Hepatocyte (in vitro differentiated cells): ENCODE results near the gene NKAIN2. TPM values are rescaled to one million over a fixed set of nuclear protein-coding genes. Genes with fewer than 3 reads are reported as not detected.

Experiments
- DNase-seq: peaks from one replicate; pipeline ENCODE4 v3.0.0-alpha.2; 2016; ENCODE audit warnings: low spot score
- H2AFZ ChIP-seq: fragments of 200-600 bp; sonication (generic); 2 replicates; pipeline ENCODE4 v1.6.0; 2016; ENCODE audit warnings: antibody characterized with exemption, mild to moderate bottlenecking
- H3K27ac ChIP-seq: fragments of 200-600 bp; sonication (generic); 2 replicates; pipeline ENCODE4 v1.5.1; 2016; ENCODE audit warnings: mild to moderate bottlenecking
- H3K27me3 ChIP-seq: fragments of 200-600 bp; sonication (generic); 2 replicates; pipeline ENCODE4 v1.6.1; 2016
- H3K36me3 ChIP-seq: fragments of 200-600 bp; sonication (generic); replicated peaks from 2 replicates; pipeline ENCODE4 v1.5.1; 2016; ENCODE audit warnings: low read depth; ENCODE audit not compliant: insufficient read depth
- H3K4me1 ChIP-seq: fragments of 200-600 bp; sonication (generic); 2 replicates; pipeline ENCODE4 v1.5.1; 2016; ENCODE audit warnings: mild to moderate bottlenecking, moderate library complexity; ENCODE audit not compliant: insufficient read depth
- H3K4me2 ChIP-seq: fragments of 200-600 bp; sonication (generic); 2 replicates; pipeline ENCODE4 v1.6.0; 2016
- H3K4me3 ChIP-seq: fragments of 200-600 bp; sonication (generic); 2 replicates; pipeline ENCODE4 v1.5.1; 2016; ENCODE audit warnings: mild to moderate bottlenecking
- H3K79me2 ChIP-seq: fragments of 200-600 bp; sonication (generic); 2 replicates; pipeline ENCODE4 v1.6.0; 2017; ENCODE audit warnings: mild to moderate bottlenecking
- H3K9me2 ChIP-seq: fragments of 200-600 bp; sonication (generic); replicated peaks from 2 replicates; pipeline ENCODE4 v1.6.0; 2017; ENCODE audit warnings: mild to moderate bottlenecking; ENCODE audit not compliant: insufficient read depth
- H3K9me3 ChIP-seq: fragments of 200-600 bp; sonication (generic); 2 replicates; pipeline ENCODE4 v1.5.1; 2016; ENCODE audit warnings: low read depth, mild to moderate bottlenecking
- H4K20me1 ChIP-seq: fragments of 200-600 bp; sonication (generic); 2 replicates; pipeline ENCODE4 v1.6.0; 2016; ENCODE audit warnings: mild to moderate bottlenecking; ENCODE audit not compliant: insufficient read depth, poor library complexity, severe bottlenecking
- EZH2 ChIP-seq: fragments of 200-600 bp; sonication (generic); IDR thresholded peaks from 2 replicates; pipeline ENCODE4 v1.6.1; 2016; ENCODE audit warnings: antibody characterized with exemption, mild to moderate bottlenecking, borderline replicate concordance
- EZH2phosphoT487 ChIP-seq: fragments of 200-600 bp; sonication (generic); IDR thresholded peaks from one replicate; pipeline ENCODE4 v1.6.1; 2018; ENCODE audit warnings: antibody characterized with exemption, mild to moderate bottlenecking, low read depth, moderate library complexity; ENCODE audit not compliant: unreplicated experiment, severe bottlenecking
- WGBS: methylation state at CpG from one replicate; pipeline ENCODE4 v1.1.6; 2016; ENCODE audit warnings: low lambda C conversion rate; ENCODE audit errors: missing lambda C conversion rate; 5-methylcytosine and 5-hydroxymethylcytosine counted together
- polyA plus RNA-seq: library from polyadenylated mRNA; unstranded; fragments of >200 nt; fragmentation: Nextera tagmentation; extraction: Ambion mirVana; gene quantifications from 2 replicates; pipeline ENCODE4 v1.2.1, GENCODE V29; 2016
- total RNA-seq: library from RNA; depleted of rRNA; stranded (reverse); fragments of >200 nt; gene quantifications from 2 replicates; pipeline ENCODE4 v1.2.3, GENCODE V29; 2014
- TF ChIP-seq, protein P1 (sequence below): fragments of 200-600 bp; sonication (generic); IDR thresholded peaks from 2 replicates; pipeline ENCODE4 v1.5.1; 2016; ENCODE audit warnings: antibody characterized with exemption, mild to moderate bottlenecking; ENCODE audit not compliant: poor library complexity

NKAIN2 gene
- total and polyA plus RNA-seq, 2 experiments from 2014 or later: 0.48 to 2.6 TPM

DNA sequence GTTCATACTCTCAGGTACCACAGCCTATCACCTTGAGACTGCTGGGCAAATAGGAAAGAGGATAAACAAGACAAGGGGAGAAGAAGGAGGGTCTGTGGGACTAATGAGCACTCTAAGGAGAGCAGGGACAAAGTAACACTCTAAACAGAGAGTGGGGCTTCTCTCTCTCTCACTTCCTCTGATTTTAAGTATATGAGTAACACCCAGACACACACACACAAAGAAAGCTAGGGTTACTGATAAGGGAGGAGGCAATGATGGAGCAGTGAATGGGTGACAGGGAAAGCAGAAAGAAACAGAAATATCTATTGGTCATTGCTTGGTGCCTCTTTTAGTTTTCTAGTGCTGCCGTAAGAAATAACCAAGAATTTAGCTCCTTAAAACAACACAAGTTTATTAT, 1062.4 kb downstream of the NKAIN2 start:
- no peak overlapping the region for H3K4me3 ChIP-seq
- 91% methylated on average over 1 of the region's 1 CpG for WGBS
- H3K9me2 ChIP-seq: no peaks in the 10 kb centered on the region
- H3K79me2 ChIP-seq: no peaks in the 10 kb centered on the region
- H3K27me3 ChIP-seq: no peaks in the 10 kb centered on the region
- H3K27ac ChIP-seq: no peak overlapping the region
- no peak overlapping the region for H2AFZ ChIP-seq
- no peaks in the 10 kb centered on the region for H3K36me3 ChIP-seq
- no peaks in the 10 kb centered on the region for H4K20me1 ChIP-seq
- H3K4me2 ChIP-seq: no peak overlapping the region
- H3K4me1 ChIP-seq: no peaks in the 10 kb centered on the region
- no peaks in the 10 kb centered on the region for H3K9me3 ChIP-seq
- TF ChIP-seq EZH2phosphoT487 (no peak), EZH2 (no peak)
- TF ChIP-seq, protein P1, sequence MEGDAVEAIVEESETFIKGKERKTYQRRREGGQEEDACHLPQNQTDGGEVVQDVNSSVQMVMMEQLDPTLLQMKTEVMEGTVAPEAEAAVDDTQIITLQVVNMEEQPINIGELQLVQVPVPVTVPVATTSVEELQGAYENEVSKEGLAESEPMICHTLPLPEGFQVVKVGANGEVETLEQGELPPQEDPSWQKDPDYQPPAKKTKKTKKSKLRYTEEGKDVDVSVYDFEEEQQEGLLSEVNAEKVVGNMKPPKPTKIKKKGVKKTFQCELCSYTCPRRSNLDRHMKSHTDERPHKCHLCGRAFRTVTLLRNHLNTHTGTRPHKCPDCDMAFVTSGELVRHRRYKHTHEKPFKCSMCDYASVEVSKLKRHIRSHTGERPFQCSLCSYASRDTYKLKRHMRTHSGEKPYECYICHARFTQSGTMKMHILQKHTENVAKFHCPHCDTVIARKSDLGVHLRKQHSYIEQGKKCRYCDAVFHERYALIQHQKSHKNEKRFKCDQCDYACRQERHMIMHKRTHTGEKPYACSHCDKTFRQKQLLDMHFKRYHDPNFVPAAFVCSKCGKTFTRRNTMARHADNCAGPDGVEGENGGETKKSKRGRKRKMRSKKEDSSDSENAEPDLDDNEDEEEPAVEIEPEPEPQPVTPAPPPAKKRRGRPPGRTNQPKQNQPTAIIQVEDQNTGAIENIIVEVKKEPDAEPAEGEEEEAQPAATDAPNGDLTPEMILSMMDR: no peak
- no peak for DNase-seq

DNA sequence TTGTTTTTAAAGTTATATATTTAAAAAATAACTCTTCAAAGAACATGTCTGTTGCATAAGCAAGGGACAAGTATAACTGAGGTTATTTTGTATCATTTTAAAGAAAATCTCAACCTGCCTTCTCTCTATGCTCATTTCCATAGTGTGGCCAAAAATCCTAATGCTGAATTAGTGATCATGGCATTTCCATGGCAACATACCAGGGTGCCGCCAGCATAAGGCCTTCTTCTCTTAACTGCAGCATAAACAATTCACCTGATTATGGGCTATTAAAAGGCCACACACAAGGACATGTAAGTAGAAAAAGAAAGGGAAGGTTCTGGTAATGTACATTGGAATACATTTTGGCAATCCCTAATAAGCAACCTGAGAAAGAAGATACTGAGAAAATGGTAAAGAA, 1063.5 kb downstream of the NKAIN2 start:
- Histone ChIP-seq H3K4me2 (no peak overlapping the region), H3K79me2 (no peaks in the 10 kb centered on the region), H3K27me3 (no peaks in the 10 kb centered on the region), H3K9me3 (no peaks in the 10 kb centered on the region), H3K27ac (no peak overlapping the region), H4K20me1 (no peaks in the 10 kb centered on the region), H3K9me2 (no peaks in the 10 kb centered on the region), H3K36me3 (no peaks in the 10 kb centered on the region), H2AFZ (no peak overlapping the region), H3K4me3 (no peak overlapping the region), H3K4me1 (no peaks in the 10 kb centered on the region)
- no peak for TF ChIP-seq EZH2phosphoT487
- TF ChIP-seq EZH2: no peak
- TF ChIP-seq, protein P1: no peak
- no peak for DNase-seq
- WGBS: 71% methylated on average over 1 of the region's 1 CpG

DNA sequence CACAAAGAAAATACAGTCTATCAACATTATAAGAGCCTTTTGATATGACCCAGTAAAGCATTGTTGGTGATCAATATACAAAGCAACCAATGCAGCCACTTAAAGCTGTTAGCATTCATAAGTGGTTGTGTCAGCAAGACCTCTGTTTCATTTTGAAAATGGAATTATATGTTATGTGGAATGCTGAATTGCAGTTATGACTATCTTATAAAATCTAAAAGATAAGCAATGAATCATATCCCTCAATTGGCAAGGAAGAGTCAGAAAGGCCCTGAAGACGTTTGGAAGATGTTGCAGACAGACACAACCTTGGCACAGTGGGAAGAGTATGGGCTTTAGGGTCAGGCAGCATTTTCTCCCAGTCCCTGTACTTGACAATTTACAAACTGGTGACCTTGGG, 1064.8 kb downstream of the NKAIN2 start:
- Histone ChIP-seq H3K4me3 (no peak overlapping the region), H2AFZ (no peak overlapping the region), H3K9me2 (no peaks in the 10 kb centered on the region), H4K20me1 (no peaks in the 10 kb centered on the region), H3K9me3 (no peaks in the 10 kb centered on the region), H3K27me3 (no peaks in the 10 kb centered on the region), H3K4me1 (no peaks in the 10 kb centered on the region), H3K27ac (no peak overlapping the region), H3K79me2 (no peaks in the 10 kb centered on the region), H3K4me2 (no peak overlapping the region), H3K36me3 (no peaks in the 10 kb centered on the region)
- DNase-seq: no peak
- WGBS: 56% methylated on average over 1 of the region's 1 CpG
- TF ChIP-seq EZH2phosphoT487 (no peak), EZH2 (no peak)
- TF ChIP-seq, protein P1: no peak

DNA sequence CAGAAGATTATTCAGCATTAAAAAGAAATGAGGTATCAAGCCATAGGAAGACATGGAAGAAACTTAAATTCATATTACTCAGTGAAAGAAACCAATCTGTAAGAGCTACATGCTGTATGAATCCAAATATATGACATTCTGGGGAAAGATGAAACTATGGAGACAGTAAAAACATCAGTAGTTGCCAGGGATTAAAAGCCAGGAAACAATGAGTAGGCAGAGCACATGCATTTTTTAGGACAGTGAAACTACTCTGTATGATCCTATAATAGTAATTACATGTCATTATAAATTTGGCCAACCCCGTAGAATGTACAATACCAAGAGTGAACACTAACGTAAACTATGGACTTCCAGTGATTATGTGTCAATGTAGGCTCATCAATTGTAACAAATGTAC, 1065.8 kb downstream of the NKAIN2 start:
- Histone ChIP-seq H3K79me2 (no peaks in the 10 kb centered on the region), H3K36me3 (no peaks in the 10 kb centered on the region), H3K4me1 (no peaks in the 10 kb centered on the region), H3K9me2 (no peaks in the 10 kb centered on the region), H3K27ac (no peak overlapping the region), H3K4me2 (no peak overlapping the region), H3K9me3 (no peaks in the 10 kb centered on the region), H2AFZ (no peak overlapping the region), H3K27me3 (no peaks in the 10 kb centered on the region), H4K20me1 (no peaks in the 10 kb centered on the region), H3K4me3 (no peak overlapping the region)
- TF ChIP-seq EZH2: no peak
- TF ChIP-seq EZH2phosphoT487: no peak
- TF ChIP-seq, protein P1: no peak
- no peak for DNase-seq
- WGBS: 59% methylated on average over 2 of the region's 2 CpGs
